Effector CD4-positive, alpha-beta T cell (primary cell): ENCODE results near the gene ATG9B.
A peak's percentile ranks its signal among the peaks of the same experiment; 100 is the strongest.

Source experiments
- DNase-seq: peaks from one replicate; pipeline ENCODE4 v3.0.0-alpha.2; 2020

The ATG9B gene

DNA sequence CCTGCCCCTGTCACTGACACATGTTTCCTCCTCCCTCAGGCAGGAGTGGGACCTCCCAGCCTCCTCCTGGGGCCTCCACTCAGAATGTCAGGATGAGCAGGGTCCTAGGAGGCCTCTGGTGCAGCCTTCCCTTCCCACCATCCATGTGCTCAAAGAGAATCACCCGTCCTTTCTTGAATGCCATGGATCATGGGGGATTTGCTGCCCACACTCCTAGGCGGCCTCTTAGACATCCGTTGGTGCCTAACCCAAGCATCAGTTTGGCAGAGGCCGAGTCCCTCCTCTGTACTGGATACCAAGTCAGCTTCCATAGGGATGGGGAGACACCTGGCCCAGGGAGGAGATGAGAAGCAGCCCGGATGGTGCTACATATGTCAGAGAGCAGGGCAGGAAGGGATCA, 26.5 kb downstream of the ATG9B start:
- DNase-seq, result no peak

DNA sequence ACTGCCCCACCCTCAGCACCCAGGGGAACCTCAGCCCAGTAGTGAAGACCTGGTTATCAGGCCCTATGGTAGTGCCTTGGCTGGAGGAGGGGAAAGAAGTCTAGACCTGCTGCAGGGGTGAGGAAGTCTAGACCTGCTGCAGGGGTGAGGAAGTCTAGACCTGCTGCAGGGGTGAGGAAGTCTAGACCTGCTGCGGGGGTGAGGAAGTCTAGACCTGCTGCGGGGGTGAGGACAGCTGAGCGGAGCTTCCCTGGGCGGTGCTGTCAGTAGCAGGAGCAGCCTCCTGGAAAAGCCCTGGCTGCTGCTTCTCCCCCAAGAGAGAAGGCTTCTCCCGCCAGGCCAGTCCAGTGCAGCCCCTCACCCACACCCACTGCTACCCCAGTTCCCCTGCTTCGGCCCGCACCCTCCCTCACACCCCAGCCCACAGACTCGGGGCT, 27.2 kb downstream of the ATG9B start:
- DNase-seq, result no peak

DNA sequence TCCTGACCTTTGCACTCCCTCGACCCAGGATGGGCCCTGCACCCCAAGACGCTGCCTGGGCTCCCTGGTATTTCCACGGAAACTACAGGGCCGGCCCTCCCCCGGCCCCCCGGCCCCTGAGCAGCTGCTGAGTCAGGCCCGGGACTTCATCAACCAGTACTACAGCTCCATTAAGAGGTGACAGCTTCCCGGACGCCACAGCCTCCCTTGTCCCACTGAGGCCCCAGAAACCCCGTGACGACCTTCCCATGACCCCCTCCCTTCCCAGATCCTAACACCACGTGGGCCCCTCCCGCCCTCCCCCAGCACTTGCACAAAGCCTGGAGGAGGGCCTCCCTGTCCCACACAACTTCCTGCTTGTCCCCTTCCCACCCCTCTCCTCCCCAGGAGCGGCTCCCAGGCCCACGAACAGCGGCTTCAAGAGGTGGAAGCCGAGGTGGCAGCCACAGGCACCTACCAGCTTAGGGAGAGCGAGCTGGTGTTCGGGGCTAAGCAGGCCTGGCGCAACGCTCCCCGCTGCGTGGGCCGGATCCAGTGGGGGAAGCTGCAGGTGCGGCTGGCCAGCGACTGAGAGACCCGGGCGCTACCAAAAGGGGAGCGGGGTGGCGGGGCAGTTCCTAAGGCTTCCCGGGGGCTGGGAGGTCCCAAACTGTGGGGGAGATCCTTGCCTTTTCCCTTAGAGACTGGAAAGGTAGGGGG, 27.8 kb downstream of the ATG9B start:
- no peak for DNase-seq

DNA sequence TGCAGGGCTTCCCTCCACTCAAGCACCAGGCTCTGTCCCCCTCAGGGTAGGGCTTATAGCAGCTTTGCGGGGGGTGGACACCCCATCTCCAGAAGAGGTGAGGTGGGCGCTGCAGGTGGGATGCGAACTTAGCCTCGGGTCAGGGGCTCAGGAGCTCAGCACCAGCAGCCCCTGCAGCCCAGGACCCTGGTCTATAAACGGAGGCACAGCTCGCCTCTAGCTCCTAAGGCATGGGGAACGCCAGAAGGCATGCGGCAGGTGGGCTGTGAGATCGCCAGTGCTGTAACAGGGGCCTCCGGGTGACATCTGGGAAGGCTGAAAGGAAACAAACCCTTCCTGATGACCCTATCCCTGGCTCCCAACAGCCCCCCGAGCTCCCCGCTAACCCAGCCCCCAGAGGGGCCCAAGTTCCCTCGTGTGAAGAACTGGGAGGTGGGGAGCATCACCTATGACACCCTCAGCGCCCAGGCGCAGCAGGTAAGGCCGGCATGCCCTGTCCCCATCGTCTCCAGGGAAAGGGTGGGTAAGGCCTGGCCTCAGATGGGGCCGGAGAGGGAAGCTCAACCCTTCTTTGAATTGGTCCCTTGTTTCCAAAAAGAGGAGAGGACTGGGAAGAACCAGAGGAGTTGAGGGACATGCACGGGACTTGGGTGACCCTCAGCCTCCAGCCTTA, 29.3 kb downstream of the ATG9B start:
- DNase-seq, result no peak

DNA sequence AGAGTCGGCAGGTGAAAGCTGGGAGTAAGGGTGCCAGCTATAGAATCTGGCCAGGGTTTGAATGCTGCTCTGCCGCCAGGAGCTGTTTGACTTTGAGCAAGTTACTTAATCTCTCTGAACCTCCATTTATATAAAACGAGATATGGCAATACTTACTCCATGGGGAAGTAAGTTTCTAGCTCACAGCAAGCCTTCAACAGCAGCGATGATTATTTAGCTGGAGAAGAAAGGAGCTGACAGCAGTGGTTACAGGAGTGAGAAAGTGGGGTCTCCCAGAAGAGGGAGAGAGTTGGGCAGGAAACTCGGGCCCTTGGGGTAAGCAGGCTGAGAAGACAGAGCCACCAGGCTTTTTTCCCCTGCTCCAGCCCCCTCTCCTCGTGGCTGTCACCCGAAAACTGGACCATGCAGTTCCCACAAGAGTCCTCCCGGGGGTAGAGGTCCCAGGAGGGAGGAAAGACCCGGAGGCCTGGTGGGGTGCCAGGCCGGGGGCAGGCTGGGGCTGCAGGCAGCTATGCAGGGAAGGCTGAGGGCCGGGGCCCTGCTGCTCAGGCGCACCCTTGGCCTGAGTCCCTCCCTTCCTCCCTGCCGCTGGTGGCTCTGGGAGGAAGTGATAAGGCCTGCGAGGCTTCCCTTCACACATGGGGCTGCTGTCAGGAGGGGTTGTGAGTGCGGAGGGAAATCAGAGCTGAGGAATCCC, 30.0 kb downstream of the ATG9B start:
- DNase-seq, result no peak

DNA sequence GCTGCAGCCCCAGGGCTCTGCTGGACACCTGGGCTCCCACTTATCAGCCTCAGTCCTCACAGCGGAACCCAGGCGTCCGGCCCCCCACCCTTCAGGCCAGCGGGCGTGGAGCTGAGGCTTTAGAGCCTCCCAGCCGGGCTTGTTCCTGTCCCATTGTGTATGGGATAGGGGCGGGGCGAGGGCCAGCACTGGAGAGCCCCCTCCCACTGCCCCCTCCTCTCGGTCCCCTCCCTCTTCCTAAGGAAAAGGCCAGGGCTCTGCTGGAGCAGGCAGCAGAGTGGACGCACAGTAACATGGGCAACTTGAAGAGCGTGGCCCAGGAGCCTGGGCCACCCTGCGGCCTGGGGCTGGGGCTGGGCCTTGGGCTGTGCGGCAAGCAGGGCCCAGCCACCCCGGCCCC, 30.8 kb downstream of the ATG9B start:
- no peak for DNase-seq

DNA sequence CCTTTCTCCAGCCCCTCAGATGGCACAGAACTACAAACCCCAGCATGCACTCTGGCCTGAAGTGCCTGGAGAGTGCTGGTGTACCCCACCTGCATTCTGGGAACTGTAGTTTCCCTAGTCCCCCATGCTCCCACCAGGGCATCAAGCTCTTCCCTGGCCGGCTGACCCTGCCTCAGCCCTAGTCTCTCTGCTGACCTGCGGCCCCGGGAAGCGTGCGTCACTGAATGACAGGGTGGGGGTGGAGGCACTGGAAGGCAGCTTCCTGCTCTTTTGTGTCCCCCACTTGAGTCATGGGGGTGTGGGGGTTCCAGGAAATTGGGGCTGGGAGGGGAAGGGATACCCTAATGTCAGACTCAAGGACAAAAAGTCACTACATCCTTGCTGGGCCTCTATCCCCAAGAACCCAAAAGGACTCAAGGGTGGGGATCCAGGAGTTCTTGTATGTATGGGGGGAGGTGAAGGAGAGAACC, 31.4 kb downstream of the ATG9B start:
- DNase-seq, result no peak

DNA sequence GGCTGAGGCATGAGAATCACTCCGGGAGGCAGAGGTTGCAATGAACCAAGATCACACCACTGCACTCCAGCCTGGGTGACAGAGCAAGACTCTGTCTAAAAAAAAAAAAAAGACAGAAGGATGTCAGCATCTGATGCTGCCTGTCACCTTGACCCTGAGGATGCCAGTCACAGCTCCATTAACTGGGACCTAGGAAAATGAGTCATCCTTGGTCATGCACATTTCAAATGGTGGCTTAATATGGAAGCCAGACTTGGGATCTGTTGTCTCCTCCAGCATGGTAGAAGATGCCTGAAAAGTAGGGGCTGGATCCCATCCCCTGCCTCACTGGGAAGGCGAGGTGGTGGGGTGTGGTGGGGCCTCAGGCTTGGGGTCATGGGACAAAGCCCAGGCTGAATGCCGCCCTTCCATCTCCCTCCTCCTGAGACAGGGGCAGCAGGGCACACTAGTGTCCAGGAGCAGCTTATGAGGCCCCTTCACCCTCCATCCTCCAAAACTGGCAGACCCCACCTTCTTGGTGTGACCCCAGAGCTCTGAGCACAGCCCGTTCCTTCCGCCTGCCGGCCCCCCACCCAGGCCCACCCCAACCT, 32.1 kb downstream of the ATG9B start:
- no peak for DNase-seq

DNA sequence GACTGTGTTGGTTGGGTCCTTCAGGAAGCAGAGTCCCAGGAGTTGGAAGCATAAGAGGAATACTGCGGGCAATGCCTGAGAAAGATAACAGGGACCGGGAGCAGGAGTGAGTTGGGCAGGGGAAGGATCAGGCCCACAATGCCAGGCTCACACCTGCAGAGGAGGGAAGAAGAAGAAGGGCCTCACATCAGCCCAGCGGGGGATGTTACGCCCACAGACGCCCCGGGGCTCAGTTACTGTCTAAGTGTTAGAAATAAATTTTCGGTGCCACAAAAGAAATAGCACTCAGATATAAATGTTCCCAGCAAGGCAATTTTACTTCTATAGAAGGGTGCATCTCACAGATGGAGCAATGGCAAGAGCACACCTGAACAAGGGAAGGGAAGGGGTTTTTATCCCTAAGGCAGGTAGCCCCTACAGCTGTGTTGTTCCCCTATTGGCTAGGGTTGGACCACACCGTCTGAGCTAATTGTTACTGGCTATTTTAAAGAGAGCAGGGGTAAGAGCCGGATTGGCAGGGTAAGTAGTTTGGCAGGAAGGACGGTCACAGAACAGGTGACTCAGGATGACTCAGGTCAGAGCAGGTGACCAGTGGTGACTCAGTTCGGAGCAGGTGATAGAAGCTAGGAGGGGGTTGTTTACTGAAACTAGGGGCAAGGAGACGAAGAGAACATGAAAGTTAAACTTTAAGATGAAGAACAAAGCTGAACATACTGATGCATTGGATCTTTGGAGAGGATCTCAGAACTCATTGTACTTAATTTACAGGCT, 33.7 kb downstream of the ATG9B start, which contains the start of gene NOS3:
Gene NOS3, plus strand, starts transcription at position 602 of the 771 bp plus-strand sequence. CDS start 2,787 bp downstream, outside the sequence.
- no peak for DNase-seq

DNA sequence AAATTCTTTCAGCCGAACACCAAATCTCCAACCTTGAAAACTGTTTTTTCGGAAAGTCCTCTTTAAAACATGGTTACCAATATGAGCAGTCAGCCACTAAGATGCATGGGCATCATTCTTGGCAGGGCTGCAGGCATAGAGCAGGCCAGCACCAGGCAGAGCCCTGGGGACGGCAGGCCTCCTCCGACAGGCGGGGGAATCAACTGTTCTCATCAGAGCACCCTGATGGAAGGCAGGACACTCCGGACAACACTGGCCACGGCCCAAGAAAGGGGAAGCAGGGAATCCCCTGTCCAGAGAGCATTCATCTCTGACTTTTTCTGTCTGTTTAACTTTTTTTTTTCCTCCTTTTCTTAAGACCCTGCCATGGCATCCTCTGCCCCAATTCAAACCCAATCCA, 34.8 kb downstream of the ATG9B start:
- no peak for DNase-seq

DNA sequence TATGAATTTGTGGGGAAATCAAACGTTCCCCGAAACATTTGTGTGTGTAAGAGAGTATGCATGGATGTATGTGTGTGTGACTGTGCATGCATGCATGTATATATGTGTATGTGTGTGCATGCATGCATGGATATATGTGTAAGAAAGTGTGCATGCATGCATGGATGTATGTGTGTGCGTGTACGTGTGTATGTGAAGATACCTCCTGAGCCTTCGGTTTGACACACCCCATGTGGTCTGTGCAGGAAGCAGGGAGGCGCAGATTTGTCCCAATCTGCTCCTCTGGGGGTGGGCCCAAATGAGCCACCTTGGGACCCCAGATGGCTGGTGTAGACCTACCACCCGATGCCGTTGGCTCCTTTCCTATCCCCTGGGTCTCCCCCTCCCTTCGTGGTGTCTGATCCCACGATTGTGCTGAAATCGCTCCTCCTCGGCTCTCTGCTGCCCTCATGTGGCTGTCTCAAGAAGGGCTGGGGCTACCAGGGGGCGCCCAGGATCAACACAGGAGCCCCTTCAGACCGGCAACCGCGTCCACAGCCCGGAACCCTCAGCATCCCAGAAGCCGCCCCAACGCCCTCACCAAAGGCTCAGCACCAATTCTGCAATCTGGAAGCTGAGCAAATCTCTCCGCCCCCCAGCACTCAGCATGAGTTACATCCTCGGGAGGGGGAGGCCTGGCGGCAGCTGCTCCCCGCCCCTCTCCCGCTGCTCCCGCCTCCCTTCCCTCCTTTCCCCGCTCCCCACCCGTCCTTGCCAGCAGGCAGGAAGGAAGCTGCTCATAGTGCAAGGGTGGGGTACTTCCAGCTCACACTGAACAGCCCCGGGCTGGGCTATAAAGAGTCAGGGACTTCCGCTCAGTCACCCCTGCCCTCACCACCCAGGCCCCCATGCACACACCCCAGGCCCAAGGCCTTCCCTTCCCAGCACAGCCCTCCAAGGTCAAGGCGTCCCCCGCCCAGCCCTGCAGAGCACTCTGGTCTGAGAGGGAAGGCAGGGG, 35.8 kb downstream of the ATG9B start:
- DNase-seq, result peak; percentile 61

DNA sequence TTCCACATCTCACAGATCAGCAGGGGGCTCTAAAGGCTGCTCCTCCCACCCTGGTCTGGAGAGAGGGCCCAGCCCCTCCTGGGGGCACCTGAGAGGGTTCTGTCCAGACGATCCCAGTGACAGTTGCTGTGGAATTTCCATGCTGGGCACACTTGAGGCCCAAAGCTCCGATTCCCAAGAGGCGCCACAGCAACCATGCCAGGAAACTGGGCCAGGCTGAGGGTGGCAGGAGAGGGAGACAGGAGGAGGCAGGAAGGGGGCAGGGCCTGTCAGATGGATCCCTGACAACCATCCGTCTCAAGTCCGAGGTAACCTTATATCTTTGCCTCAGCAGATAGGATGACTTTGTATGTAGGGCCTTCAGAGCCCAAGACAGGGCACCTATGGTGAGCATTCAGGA, 37.7 kb downstream of the ATG9B start:
- DNase-seq, result no peak

DNA sequence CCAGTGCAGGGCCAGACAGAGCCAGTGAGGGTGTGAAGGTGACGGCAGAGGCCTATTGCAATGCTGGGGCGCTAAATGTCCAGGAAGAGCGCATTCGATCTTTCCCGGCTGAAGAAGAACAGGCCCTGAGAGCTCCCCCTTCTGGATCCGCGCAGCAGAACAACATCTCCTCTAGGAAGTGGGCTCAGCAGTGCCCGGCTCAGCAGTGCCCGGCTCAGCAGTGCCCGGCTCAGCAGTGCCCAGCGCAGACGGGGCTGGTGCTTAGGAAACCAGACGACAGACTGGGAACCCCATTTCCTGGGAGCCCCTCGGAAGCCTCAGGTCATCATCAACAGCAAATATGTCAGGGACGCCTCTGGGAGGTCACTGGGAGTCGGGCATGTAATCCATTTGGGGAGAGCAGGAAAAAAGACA, 38.2 kb downstream of the ATG9B start:
- DNase-seq, result peak; percentile 42

DNA sequence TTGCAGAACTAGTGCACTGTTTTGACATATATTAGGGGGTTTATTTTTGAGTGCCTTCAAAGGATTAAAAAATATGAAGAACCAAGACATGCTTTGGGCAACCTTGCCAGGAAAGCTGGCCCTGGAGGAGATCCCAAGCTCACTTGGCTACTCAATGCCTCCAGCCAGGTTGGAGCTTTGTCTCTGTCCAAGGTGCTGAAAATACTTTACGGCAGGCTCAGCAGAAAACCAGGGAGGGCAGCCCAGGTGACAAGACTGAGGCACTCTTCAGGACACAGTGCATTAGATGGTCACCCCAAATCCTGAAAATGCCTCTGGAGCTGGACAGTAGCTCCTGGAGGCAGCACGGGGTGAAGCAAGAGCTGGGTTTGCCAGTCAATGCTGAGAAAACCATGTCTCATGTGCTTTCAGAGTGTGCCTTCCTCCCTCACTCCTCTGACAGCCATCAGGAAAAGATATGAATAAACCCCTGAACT, 40.4 kb downstream of the ATG9B start:
- DNase-seq, result peak; percentile 34

DNA sequence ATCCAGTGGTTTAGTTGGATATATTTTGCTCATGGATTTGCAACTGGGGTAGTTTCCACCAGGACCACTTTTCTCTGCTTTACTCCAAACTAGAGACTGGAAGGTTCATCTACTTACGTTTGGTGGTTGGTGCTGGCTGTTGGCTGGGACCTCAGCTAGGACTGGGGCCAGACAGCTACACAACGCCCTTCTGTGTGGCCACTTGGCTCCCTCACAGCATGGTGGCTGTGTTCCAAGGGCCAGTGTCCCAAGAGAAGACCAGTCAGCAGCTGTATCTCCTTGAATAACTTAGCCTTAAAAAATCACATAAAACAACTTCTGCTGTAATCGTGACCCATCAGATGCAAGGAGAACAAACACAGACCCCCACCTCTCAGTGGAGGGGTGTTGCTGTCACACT, 41.9 kb downstream of the ATG9B start:
- no peak for DNase-seq

DNA sequence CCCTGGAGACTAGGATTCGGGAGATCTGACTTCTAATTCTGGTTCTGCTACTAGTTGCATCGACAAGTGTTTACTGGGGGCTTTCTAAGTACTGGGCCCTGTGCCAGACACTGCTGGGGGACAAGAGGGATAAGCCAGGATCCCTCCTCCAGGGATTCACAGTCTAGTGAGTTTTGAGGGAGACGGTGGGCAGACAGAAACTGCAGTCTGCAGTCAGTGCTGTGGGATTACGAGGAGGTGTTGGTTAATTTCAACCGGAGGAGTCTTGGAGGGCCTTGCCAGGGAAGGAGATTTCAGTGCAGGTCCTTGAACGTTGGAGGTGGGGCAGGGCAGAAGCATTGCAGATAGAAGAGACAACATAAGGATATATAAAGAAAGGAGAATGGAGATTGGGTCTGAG, 42.6 kb downstream of the ATG9B start:
- DNase-seq, result no peak

DNA sequence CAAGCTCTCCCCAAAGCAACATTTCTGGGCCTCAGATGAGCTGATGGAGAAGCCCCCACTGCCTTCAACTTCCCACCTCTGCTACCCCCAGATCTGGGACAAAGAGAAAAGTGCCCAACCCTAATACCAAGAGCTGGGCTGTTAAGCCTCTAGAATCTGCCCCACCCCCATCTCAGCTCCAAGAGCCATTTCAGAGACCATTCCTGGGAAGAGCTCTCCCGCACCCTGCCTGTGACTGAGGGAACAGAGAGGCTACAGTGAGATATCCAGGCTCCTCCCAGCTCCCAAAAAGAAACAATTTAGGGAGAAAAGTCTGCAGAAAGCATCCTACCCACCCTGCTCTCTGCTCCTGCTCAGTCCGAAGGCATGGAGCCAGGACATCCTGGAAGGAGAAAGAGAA, 43.6 kb downstream of the ATG9B start:
- DNase-seq, result no peak

DNA sequence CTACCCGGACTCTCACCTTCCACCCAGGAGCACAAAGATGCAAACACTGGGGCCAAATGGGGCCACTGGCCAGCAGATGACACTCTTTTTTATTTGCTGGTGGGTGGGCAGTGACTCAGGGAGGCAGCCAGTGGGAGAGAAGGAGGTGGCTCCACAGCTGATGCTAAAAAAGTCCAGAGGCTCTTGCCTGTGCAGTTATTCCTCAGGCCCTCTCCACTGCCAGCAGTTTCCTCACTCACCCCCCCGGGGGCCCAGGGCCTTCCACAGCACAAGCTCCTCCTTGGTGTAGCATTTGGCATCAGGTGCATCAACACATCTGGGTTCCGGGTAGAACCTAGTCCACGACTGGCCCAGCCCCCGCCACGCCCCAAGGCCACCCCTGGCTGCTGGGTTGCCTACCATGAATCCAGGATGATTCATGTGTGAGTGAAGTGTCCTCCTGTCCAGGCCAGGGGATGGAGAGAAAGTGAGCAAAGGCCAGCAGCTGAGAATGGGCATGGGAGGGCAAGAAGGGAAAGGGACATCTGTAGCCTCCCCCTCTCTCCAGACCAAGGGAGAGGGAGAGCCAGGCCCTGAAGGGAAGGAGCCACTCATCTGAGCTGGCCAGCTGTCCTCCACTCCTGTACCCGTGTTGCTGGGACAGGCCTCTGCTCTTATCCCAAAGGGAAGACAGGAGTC, 44.4 kb downstream of the ATG9B start:
- DNase-seq, result no peak

DNA sequence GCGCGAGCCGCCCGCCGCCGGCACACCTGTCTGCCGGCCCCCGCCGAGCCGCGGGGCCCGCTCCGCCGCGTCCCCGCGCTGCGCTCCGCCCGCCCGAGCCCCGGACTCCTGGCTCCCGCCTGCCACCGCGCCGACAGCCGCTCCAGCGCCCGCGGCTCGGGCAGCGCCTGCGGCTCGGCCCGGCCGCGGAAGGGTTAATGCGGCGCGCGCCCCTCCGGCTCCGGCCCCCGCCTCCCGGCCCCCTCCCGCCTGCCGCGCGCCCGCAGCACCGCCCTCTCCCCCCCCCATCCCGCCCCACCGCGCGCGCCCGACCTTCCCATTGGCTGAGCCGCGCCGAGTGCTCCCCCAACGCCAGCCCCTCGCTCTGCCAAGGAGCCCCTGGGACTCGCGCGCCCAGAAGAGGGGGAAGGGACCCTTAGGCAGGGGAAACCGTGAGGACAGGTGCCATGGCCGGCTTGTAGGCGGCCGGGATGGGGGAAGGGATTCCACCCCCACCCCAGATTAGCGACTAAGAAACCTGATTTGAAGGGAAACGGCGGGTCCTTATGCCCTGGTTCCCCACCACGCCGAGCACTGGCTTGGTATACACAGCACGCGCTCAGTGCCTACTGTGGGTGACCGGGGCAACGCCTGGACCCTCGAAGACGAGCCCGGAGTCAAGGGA, 46.0 kb downstream of the ATG9B start, which contains the start of gene KCNH2:
Gene KCNH2, minus strand, starts transcription at position 196 of the 664 bp plus-strand sequence. CDS start 408 bp downstream, outside the sequence.
- no peak for DNase-seq
